Panc1 (cell line): ENCODE results near the gene NFKB2.

Experiments used
- CTCF ChIP-seq: fragments of 450-650 bp; IDR thresholded peaks from 2 replicates; pipeline ENCODE4 v1.5.1; 2017; ENCODE audit warnings: mild to moderate bottlenecking
- POLR2AphosphoS5 ChIP-seq: IDR thresholded peaks from 2 replicates; pipeline ENCODE4 v1.6.1; 2012; ENCODE audit warnings: mild to moderate bottlenecking, low read depth, low read length, moderate library complexity
- REST ChIP-seq, 2 experiments: IDR thresholded peaks; 2 replicates each; pipeline ENCODE4 v1.6.1; 2011 to 2012; ENCODE audit warnings: low read depth in 2 of 2, control low read depth in 1 of 2, low read length in 1 of 2, mild to moderate bottlenecking in 1 of 2, moderate library complexity in 1 of 2; ENCODE audit not compliant: insufficient read depth in 1 of 2

GRCh38 chr10:102423372-102423968 lies 28.0 kb downstream of the NFKB2 start:
- TF ChIP-seq CTCF, result no peak
- TF ChIP-seq REST (IDR thresholded peaks at IDR 0.05; ENCODE audit: insufficient read depth in 1 of 2, low read depth in 2 of 2, low read length in 1 of 2), result no peak
- no peak for TF ChIP-seq POLR2AphosphoS5
